H54 (cell line): Measurements from ENCODE around the gene TOR1AIP2.
"Not testable (repeated sequence)": the region's sequence is repeated elsewhere in the genome, so short reads cannot be mapped to it uniquely, and the experiment has no call there.

Experiments
- DNase-seq: peaks from one replicate; pipeline ENCODE4 v3.0.0; 2011; ENCODE audit warnings: low spot score, mixed read lengths; ENCODE audit not compliant: insufficient read length
- FAIRE-seq: peaks from 3 replicates; lab custom pipeline; 2011; peaks lifted over from hg19 to GRCh38; lab: Jason Lieb, UNC
- POLR2A ChIP-seq: IDR thresholded peaks from 2 replicates; pipeline ENCODE4 v1.6.1; 2011; ENCODE audit warnings: low read depth, mild to moderate bottlenecking, low read length

Gene TOR1AIP2

DNA sequence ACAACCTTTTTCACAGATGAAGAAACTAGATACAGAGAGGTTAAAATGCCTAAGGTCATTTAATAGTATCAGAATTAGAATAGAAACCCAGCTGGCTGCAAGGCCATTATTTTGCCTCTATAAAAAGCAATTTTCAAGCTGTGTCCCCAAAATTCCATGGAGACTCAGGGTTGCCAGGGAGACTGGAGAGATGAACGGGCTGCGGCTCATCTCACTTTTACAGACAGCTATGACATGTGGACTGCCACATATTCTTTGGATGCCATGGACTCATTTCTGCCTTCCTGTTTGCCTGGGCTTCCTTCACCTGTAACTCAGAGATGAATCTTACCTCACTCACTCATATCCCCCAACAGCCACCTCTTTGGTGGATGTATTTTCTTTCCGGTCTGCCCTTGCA lies 17.0 kb downstream of the TOR1AIP2 start:
- no peak for TF ChIP-seq POLR2A
- DNase-seq = no peak
- no peak for FAIRE-seq

DNA sequence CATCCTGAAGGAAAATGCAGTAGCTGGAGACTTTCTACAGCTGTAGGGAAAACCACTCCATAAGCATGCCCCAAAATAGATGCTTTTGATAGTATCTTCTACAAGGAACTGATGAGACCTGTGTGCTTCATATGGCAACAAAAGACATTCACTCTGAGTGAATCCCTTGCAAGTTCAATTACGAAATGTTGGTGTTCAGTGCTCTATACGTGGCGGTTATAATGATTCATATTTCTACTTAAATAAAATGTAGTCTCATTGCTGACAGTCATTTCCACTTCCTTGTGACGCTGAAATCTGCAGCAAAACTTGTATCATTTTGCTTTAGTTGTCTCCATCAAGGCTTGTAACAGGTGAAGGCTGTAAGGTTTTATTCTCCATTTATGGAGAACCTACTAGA lies 20.6 kb downstream of the TOR1AIP2 start:
- DNase-seq (no peak), FAIRE-seq (no peak)

DNA sequence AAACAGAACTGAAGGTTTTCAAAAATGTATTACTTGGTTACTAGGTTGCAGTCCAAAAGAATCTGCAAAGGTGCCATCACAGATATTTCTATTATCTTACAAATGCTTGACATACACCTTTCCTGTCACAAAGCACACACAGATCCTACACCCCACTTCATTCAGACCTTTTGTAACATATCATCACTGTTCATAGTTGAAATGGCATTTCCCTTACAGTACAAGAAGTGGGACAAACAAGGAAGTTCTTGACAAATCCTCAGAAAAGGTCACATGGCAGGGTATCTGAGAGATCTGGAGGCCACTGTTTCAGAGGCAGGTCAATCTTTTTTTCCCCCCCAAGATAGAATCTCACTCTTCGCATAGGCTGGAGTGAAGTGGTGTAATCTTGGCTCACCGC lies 21.3 kb downstream of the TOR1AIP2 start:
- TF ChIP-seq POLR2A = no peak

More for the DNA sequence above, 20.6 kb downstream of the TOR1AIP2 start:
- TF ChIP-seq POLR2A = no peak

DNA sequence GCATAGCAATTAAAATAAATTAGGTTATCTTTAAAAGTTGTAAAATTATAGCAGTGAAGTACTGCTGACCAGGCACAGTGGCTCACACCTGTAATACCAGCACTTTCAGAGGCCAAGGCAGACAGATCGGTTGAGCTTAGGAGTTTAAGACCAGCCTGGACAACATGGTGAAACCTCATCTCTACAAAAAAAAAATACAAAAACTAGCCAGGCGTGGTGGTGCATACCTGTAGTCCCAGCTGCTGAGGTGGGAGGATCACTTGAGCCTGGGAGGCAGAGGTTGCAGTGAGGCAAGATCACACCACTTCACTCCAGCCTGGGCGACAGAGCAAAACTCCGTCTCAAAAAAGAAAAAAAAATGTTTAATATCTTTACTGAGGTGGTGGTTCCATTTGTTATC lies 21.8 kb downstream of the TOR1AIP2 start:
- not testable (repeated sequence) for FAIRE-seq, DNase-seq

More for the DNA sequence above, 21.3 kb downstream of the TOR1AIP2 start:
- DNase-seq (no peak), FAIRE-seq (no peak)

DNA sequence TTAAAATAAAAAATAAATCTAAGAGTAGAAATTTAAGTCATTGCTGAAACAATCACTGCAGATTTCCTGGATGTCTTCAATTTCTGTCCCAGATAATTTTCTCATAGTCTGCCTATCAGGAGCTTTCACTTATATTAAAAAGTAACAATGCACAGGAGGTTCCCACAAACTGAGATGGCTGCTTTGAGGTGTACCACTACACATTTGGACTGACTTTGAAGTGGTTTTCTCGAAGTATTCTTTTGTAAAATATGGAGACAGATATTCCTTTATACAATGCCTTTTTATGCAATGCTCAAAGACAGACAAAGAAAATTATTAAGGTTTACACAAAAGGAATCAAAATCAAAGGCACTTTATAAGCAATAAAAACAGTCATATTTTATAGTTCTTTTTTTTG lies 24.5 kb downstream of the TOR1AIP2 start:
- FAIRE-seq (no peak), DNase-seq (no peak)
- no peak for TF ChIP-seq POLR2A

DNA sequence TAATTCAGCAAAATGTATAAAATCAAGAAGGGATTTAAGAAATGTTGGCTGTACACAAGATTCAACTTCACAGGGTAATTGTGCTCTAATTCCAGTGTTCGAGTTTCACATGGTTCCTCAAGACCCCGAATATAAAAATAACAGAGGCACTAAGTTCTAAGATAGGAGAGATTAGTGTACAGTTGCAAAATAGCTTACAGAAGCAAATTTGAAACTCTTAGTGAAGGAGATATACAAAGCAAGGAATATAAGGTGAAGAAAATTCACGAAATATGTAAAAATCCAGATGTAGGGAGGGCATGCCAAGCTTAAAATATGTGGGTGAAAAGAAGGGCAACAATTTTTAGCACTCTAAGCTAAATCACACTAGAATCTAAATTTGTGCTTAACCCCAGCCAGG lies 29.4 kb downstream of the TOR1AIP2 start:
- no peak for FAIRE-seq
- DNase-seq = no peak
- TF ChIP-seq POLR2A = no peak

DNA sequence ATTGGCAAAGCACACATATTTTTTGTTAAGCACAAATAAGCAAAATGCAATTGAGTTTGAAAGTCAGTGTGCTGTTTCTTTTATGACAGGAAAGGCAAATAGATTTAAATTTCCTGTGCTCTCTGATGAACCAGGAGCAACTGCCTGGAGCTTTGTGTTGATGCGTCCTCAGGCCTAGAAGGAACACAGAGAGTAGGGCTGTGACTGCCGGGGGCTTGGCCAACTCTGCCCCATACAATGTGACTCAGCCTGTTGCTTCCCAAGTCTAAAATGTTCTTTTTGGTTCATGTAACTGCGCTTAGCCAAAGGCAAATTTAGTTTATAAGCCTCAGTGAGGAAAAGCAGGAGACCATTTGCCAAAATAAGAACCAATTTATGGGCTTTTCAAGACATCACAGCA lies 37.5 kb downstream of the TOR1AIP2 start:
- DNase-seq (no peak), FAIRE-seq (no peak)
- no peak for TF ChIP-seq POLR2A

DNA sequence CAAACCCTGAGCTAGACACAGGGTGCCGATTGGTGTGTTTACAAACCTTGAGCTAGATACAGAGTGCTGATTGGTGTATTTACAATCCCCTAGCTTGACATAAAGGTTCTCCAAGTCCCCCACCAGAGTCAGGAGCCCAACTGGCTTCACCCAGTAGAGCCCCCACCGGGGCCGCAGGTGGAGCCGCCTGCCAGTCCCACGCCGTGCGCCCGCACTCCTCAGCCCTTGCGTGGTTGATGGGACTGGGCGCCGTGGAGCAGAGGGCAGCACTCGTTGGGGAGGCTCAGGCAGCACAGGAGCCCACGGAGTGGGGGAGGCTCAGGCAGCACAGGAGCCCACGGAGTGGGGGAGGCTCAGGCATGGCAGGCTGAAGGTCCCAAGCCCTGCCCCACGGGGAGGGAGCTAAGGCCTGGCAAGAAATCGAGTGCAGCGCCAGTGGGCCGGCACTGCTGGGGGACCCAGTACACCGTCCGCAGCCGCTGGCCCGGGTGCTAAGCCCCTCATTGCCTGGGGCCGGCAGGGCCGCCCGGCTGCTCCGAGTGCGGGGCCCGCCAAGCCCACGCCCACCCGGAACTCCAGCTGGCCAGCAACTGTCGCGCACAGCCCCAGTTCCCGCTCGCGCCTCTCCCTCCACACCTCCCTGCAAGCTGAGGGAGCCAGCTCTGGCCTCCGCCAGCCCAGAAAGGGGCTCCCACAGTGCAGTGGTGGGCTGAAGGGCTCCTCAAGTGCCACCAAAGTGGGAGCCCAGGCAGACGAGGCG lies 40.7 kb downstream of the TOR1AIP2 start:
- DNase-seq, FAIRE-seq: not testable (repeated sequence)

DNA sequence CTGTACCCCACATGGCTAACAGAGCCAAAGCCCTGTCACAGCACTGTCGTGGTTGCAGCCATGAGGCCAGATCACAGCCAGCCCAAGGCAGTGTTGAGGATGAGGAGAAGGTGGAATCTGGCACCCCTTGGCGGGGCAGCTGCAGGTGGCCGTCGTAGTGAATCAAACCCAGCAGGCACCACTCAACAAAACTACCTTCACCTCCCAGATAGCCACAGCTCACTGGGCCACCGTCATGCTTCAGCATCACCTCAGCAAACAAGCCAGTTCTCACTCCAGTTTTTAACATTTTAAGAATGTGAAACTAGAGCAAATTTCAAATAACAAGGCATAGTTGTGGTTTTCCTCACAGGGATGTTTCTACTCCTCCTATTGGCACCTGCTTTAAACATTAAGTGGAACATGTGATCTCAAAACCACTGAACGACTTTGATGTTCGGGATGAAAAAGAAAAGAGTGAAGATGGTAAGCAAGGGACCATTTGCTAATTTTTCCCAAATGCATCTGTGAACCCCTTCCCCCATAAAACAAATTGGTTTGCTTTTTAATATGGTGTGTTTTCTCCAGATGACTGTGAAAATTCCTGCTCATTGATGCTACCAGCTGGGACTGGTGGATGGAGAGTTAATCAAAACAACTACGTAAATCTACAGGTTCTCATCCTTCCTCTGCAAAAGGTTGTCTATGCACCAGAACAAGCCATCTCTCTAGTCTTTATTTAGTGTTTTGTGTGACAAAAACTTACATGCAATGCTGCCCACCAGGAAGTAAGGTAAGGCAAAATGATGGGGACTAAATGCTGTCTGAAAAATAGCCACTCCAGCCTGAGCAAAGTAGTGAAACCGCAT lies 45.5 kb downstream of the TOR1AIP2 start:
- FAIRE-seq (no peak), DNase-seq (no peak)
- no peak for TF ChIP-seq POLR2A

DNA sequence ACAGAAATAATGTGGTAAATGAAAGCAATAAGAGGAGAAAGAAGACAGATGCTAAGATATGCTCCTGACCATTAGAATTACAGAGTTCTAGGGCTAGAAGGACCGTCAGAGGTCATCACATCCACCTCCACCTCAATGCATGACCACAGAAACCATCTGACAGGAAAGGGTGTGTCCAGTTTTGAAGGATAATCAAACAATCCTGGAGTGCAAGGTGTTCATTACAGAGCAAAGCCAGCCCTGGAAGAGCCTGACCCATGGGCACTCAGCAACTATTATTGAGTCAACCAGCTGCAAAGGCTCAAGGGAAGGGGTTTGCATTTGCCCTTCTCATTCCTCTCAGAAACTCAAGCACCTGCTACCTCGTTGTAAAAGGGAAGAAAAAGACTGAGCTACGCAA lies 46.4 kb downstream of the TOR1AIP2 start:
- no peak for DNase-seq
- FAIRE-seq = no peak
- TF ChIP-seq POLR2A = no peak

DNA sequence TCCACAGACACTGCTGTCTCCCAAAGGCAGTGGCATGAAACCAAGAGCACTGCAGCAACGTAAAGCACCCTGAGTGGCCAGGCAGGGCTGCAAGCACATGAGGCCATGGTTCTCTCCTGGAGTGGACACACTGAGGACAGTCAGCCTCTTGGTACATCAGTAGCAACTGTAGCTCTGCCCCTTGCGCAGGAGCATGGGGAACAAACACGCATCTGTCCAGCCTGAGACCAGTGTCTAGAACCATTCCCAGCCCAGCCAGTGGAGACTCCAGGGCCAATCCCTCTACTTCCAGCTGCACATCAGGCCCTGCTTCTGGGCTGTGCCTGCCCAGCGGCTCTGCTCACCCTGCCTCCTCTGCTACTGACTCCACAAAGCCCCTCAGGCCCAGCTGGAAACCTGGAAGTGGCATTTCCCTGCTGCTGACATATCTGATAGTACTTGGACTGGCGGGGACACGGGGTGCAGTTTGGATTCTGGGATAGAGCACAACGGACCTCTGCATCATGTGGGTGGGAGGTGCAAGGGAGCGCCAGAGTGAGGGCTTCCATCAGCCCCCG lies 49.0 kb downstream of the TOR1AIP2 start:
- no peak for TF ChIP-seq POLR2A
- DNase-seq (no peak), FAIRE-seq (no peak)

DNA sequence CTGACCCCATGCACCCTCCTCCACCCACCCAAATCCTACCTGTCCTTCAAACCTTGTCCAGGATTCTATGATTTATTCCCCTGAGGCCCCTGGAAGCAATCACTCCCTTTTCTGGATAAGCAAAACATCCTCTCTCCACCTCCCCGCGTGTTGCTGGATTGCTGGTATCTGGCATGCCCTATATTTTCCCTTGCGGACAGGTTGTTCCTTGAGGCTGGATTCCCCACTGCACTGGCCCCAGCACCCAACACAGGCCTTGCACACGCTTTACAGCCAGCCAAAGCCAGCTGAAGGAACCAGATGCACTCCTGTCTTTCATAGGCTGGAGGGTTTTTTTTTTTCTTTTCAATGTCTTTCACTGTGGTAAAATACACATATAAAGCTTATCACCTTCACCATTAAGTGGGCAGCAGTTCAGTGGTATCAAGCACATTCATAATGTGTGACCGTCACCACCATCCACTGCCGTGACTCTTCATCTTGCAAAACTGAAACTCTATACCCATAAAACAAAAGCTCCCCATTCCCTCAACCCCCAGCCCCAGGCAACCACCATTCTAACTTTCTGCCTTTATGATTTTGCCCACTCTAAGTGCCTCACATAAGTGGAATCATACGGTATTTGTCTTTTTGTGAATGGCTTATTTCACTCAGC lies 50.9 kb downstream of the TOR1AIP2 start:
- DNase-seq (no peak), FAIRE-seq (no peak)
- TF ChIP-seq POLR2A = no peak

DNA sequence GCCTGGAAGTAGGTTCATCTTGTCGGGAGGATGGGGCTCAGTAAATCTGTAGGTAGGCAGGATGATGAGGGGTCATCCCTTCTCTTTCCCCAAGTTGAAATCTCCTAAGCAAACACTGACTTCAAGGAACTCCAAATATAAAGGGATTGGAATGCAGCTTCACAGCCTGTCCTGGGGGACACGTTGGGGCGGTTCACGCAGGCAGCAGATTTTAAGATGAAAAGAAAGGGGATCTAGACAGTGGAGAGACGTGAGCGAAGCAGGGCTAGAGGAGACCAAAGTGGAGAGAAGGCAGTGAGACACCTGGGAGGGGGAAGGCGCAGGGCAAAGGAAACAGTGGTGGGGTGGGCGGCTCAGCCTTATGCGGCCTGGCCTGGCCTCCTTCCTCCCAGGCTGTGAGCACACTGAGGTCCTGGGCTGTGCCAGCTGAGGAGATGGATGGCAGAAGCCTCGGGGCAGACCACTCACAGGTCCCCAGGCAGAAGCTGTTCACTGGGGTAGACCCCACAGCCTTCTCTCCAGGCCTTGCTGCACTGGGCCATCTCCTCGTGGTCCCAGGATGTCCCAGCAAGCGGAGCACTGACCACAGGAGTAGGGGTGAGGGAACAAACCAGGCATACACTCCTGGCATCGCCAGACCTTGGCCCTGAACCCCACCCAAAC lies 51.7 kb downstream of the TOR1AIP2 start:
- no peak for TF ChIP-seq POLR2A
- DNase-seq (no peak), FAIRE-seq (no peak)
